Vagina (tissue), 2 donors: ENCODE data around the gene PON3.

Experiments used
- CTCF ChIP-seq, 3 experiments: fragments of 450-650 bp in 2 of 3; fragments of 200-600 bp in 1 of 3; sonication (generic) in 1 of 3; IDR thresholded peaks; one replicate each; pipeline ENCODE4 v1.5.1; 2017 to 2019; ENCODE audit warnings: antibody characterized with exemption in 3 of 3, mild to moderate bottlenecking in 2 of 3, moderate library complexity in 2 of 3
- POLR2A ChIP-seq, 2 donors: fragments of 450-650 bp; IDR thresholded peaks; one replicate each; pipeline ENCODE4 v1.6.1; 2017; ENCODE audit warnings: antibody characterized with exemption in 2 of 2, mild to moderate bottlenecking in 2 of 2, moderate library complexity in 2 of 2

GRCh38 chr7:95435422-95435780 is 39.2 kb upstream of the PON3 start:
- TF ChIP-seq CTCF (IDR thresholded peaks at IDR 0.05) (no peak), POLR2A (IDR thresholded peaks at IDR 0.05) (no peak)
